Measurements from ENCODE around the gene GALNT15. TPM values are rescaled to one million over a fixed set of nuclear protein-coding genes. Genes with fewer than 3 reads are reported as not detected.

Gene GALNT15
- total and polyA plus RNA-seq, 11 donors: 0.96 to 81.1 (median 5.5) TPM

DNA sequence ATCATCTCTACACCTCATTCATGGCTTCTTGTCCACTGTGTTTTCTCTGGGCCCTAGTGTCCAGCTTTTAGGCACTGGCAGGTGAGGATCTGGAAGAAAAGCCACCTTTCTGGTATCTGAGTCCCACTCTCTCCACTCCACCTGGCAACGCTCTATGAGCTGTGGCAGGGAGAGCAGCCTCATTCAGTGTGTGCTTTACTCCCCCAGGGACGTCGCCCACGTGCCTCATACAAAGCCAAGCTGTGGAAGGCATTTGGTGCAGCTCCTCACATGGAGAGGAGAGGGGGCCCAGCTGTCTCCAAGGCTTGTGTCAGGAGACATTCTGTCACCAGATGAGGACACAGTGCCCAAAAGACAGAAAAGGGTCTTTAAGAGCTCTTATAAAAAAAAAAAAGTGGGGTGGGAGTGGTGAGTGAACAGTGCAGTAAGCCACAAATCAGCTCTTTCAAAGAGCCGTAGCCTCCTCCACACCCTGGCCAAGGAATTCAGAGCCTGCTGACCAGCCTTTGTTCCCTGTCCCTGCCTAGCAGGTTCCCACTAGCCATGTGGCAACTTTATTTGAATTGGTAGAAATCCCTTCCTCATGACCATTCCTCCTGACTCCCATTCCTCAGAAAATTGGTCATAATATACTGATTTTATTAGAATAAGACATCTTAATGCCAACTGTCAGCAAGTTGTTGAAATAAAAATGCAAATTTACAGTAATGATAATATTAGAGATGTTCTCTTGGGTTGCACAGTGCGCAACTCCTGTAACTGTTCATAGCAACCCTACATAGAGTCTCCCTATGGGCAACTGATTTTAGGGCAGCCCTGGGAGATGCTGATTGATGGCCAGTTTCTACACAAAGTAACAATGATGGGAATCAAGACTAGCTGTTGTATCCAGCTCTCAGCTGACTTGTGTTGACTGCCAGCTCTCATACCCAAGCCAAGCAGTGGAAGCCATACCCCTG is 29.5 kb downstream of the GALNT15 start:
- no peak for DNase-seq
- no peak for ATAC-seq
- H3K4me1 ChIP-seq: no peaks in the 10 kb centered on the region
- intact Hi-C loops (cut with DNase I): no loop called here
- H3K36me3 ChIP-seq: no peaks in the 10 kb centered on the region
- WGBS, 4 donors: 70 to 79% (median 73%) methylated on average over 6 of the region's 6 CpGs
- no peak overlapping the region for H3K4me3 ChIP-seq
- no peak overlapping the region for H3K27ac ChIP-seq
- H3K9me3 ChIP-seq: no peaks in the 10 kb centered on the region
- TF ChIP-seq POLR2A (IDR thresholded peaks at IDR 0.05): no peak
- TF ChIP-seq, protein P1, sequence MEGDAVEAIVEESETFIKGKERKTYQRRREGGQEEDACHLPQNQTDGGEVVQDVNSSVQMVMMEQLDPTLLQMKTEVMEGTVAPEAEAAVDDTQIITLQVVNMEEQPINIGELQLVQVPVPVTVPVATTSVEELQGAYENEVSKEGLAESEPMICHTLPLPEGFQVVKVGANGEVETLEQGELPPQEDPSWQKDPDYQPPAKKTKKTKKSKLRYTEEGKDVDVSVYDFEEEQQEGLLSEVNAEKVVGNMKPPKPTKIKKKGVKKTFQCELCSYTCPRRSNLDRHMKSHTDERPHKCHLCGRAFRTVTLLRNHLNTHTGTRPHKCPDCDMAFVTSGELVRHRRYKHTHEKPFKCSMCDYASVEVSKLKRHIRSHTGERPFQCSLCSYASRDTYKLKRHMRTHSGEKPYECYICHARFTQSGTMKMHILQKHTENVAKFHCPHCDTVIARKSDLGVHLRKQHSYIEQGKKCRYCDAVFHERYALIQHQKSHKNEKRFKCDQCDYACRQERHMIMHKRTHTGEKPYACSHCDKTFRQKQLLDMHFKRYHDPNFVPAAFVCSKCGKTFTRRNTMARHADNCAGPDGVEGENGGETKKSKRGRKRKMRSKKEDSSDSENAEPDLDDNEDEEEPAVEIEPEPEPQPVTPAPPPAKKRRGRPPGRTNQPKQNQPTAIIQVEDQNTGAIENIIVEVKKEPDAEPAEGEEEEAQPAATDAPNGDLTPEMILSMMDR (IDR thresholded peaks at IDR 0.05): no peak
- no peaks in the 10 kb centered on the region for H3K27me3 ChIP-seq

DNA sequence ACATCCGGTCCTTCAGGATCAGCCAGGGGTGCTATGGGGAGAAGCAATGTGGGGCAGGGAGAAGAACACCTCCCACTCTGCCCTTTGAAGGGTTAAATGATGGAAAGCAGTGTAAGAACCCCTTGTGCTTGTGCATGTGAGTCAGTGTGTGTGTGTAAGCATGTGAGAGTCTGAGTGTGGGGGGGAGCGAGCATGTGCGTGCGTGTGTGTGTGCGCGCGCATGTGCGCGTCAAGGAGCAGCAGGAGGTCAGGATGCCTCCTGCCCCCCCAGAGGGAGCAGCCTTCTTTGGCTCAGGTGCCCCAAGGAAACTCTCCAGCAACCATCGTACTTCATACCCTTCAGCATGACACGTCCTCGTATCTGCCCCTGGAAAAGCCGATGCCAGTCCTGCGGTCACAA is 30.3 kb downstream of the GALNT15 start:
- DNase-seq (no peak), ATAC-seq (no peak)
- Histone ChIP-seq H3K27ac (no peak overlapping the region), H3K4me1 (no peaks in the 10 kb centered on the region), H3K4me3 (no peak overlapping the region), H3K9me3 (no peaks in the 10 kb centered on the region), H3K27me3 (no peaks in the 10 kb centered on the region), H3K36me3 (no peaks in the 10 kb centered on the region)
- intact Hi-C loops (cut with DNase I): no loop called here
- WGBS, 4 donors: 92 to 94% (median 93%) methylated on average over 14 of the region's 14 CpGs
- TF ChIP-seq, protein P1 (IDR thresholded peaks at IDR 0.05): no peak
- TF ChIP-seq POLR2A (IDR thresholded peaks at IDR 0.05): no peak

- DNase-seq: no peak
- ATAC-seq: no peak
- WGBS, 4 donors: 83 to 88% (median 85%) methylated on average over 11 of the region's 11 CpGs
- intact Hi-C loops (cut with DNase I): no loop called here
- Histone ChIP-seq H3K27ac (no peak overlapping the region), H3K27me3 (no peaks in the 10 kb centered on the region), H3K4me1 (no peaks in the 10 kb centered on the region), H3K9me3 (no peaks in the 10 kb centered on the region), H3K36me3 (no peaks in the 10 kb centered on the region), H3K4me3 (no peak overlapping the region)
- TF ChIP-seq, protein P1 (IDR thresholded peaks at IDR 0.05): no peak
- no peak for TF ChIP-seq POLR2A (IDR thresholded peaks at IDR 0.05)
Measured at GRCh38 chr3:16205156-16205870, 30.8 kb downstream of the GALNT15 start.

- no peak for DNase-seq
- Histone ChIP-seq H3K36me3 (peaks cover 0 to 3% (median 0%) of the 10 kb centered on the region in 9 donors), H3K4me3 (no peak overlapping the region), H3K4me1 (no peaks in the 10 kb centered on the region), H3K27me3 (no peaks in the 10 kb centered on the region), H3K27ac (no peak overlapping the region), H3K9me3 (no peaks in the 10 kb centered on the region)
- TF ChIP-seq, protein P1 (IDR thresholded peaks at IDR 0.05): no peak
- no peak for TF ChIP-seq POLR2A (IDR thresholded peaks at IDR 0.05)
- intact Hi-C loops (cut with DNase I): no loop called here
- no peak for ATAC-seq
Measured at GRCh38 chr3:16207031-16207430, 32.6 kb downstream of the GALNT15 start.

All from heart left ventricle (tissue), 16 donors.